ENCODE results near the gene DISP3.

Gene DISP3

GRCh38 chr1:11478571-11479374, at the start of gene DISP3:
Gene DISP3 (plus strand): TSS chr1:11479155. CDS start chr1:11500993, 21,838 bp downstream.
- peak; percentile 87 for DNase-seq

- no peak for DNase-seq
These were observed 49.7 kb upstream of the DISP3 start for GRCh38 chr1:11429226-11429625.

- DNase-seq, result no peak
These were observed 49.0 kb upstream of the DISP3 start for GRCh38 chr1:11429935-11430334.

GRCh38 chr1:11431941-11432507, 46.9 kb upstream of the DISP3 start:
- no peak for DNase-seq

GRCh38 chr1:11432526-11432925, 46.4 kb upstream of the DISP3 start:
- DNase-seq, result no peak

- DNase-seq, result no peak
These were observed 44.5 kb upstream of the DISP3 start for GRCh38 chr1:11434501-11434900.

GRCh38 chr1:11434926-11435325, 44.0 kb upstream of the DISP3 start:
- no peak for DNase-seq

GRCh38 chr1:11438996-11439395, 40.0 kb upstream of the DISP3 start:
- DNase-seq, result no peak

- no peak for DNase-seq
These were observed 37.6 kb upstream of the DISP3 start for GRCh38 chr1:11441211-11441952.

GRCh38 chr1:11443043-11443442, 35.9 kb upstream of the DISP3 start:
- DNase-seq, result no peak

GRCh38 chr1:11443961-11444658, 34.8 kb upstream of the DISP3 start:
- no peak for DNase-seq

- DNase-seq, result no peak
These were observed 34.0 kb upstream of the DISP3 start for GRCh38 chr1:11444907-11445306.

GRCh38 chr1:11447903-11448302, 31.1 kb upstream of the DISP3 start:
- no peak for DNase-seq

- DNase-seq, result peak; percentile 89
These were observed 30.4 kb upstream of the DISP3 start for GRCh38 chr1:11448373-11449099.

GRCh38 chr1:11449100-11449403, 29.9 kb upstream of the DISP3 start:
- DNase-seq, result no peak

- no peak for DNase-seq
These were observed 28.6 kb upstream of the DISP3 start for GRCh38 chr1:11450310-11450709.

- DNase-seq, result no peak
These were observed 25.0 kb upstream of the DISP3 start for GRCh38 chr1:11453742-11454491.

GRCh38 chr1:11455967-11456570, 22.9 kb upstream of the DISP3 start:
- DNase-seq, result peak; percentile 34

GRCh38 chr1:11456965-11457364, 22.0 kb upstream of the DISP3 start:
- no peak for DNase-seq

GRCh38 chr1:11458811-11459275, 20.1 kb upstream of the DISP3 start:
- no peak for DNase-seq

- no peak for DNase-seq
These were observed 17.3 kb upstream of the DISP3 start for GRCh38 chr1:11461531-11462137.

Measured in OCI-M1 (cell line).